ENCODE results near the gene LYPD6. TPM values are rescaled to one million over a fixed set of nuclear protein-coding genes. Genes with fewer than 3 reads are reported as not detected.
"Not testable (repeated sequence)": the region's sequence is repeated elsewhere in the genome, so short reads cannot be mapped to it uniquely, and the experiment has no call there.

The LYPD6 gene
- total RNA-seq, 2 experiments from 2014 or later, result not detected

DNA sequence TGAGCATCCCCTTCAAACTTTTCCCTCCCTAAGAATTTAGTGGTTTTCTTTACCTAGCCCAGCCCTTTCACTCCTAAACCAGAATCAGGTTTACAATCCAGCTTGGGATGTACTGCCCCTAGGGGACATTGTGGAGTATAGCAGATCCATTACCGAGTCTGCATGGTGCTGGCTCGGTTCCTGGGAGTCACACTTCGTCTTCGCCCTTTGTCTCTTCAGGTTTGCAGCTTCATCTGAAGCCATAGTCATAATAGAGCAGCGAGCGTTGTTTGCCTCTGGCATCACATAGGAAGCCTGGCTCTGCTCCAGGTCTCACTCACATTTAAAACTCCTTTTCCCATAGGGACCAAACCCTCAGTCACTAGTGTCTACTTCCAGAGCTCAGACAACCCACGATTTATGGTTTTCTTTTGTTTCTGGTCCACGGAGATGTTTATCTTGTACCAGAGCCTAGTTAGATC is 16.8 kb upstream of the LYPD6 start:
- BruUV-seq (replicated peaks), result no TSS peak

DNA sequence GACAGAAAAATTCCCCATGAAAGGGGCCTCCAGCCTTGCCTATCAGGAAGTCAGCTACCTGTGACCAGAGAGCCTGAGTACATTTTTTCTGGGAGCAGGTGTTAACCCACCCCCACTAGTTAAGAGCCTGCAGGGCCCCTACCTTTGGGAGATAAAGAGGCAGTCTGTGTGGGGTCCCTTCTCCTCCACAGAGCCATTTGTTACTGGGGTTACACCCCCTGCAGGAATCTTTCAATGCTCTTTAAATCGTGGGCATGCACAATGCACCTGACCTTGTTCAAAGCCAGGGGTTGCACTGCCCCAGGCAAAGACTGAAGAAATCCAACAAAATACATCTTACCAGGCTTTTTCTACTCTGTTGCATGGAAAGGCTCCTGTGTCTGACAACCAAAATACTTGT is 15.7 kb upstream of the LYPD6 start:
- POLR2A ChIA-PET, result no interaction called here
- no peaks in the 10 kb centered on the region for H4K20me1 ChIP-seq (ENCODE audit: insufficient read depth, low read length)
- no peaks in the 10 kb centered on the region for H3K9me3 ChIP-seq (ENCODE audit: low read length)

More for the DNA sequence above, 16.8 kb upstream of the LYPD6 start:
- Histone ChIP-seq H3K79me2 (ENCODE audit: insufficient read depth, low read depth, low read length) (no peaks in the 10 kb centered on the region), H3K27ac (ENCODE audit: low read depth, low read length, poor library complexity, severe bottlenecking) (no peak overlapping the region), H4K20me1 (ENCODE audit: insufficient read depth, low read length) (no peaks in the 10 kb centered on the region), H3K9me3 (ENCODE audit: low read length) (no peaks in the 10 kb centered on the region), H3K9me2 (ENCODE audit: insufficient read depth, low read length) (no peaks in the 10 kb centered on the region), H2AFZ (ENCODE audit: low read length) (no peak overlapping the region), H3K4me2 (ENCODE audit: low read length) (no peak overlapping the region), H3K36me3 (ENCODE audit: insufficient read depth, low read length) (no peaks in the 10 kb centered on the region), H3K4me1 (ENCODE audit: insufficient read depth, low read length, poor library complexity, severe bottlenecking) (no peaks in the 10 kb centered on the region), H3K4me3 (ENCODE audit: low read depth, low read length, poor library complexity, severe bottlenecking) (no peak overlapping the region)
- no peak for TF ChIP-seq EZH2phosphoT487 (IDR thresholded peaks at IDR 0.05; ENCODE audit: borderline replicate concordance, low read depth, low read length)
- TF ChIP-seq, protein P1, sequence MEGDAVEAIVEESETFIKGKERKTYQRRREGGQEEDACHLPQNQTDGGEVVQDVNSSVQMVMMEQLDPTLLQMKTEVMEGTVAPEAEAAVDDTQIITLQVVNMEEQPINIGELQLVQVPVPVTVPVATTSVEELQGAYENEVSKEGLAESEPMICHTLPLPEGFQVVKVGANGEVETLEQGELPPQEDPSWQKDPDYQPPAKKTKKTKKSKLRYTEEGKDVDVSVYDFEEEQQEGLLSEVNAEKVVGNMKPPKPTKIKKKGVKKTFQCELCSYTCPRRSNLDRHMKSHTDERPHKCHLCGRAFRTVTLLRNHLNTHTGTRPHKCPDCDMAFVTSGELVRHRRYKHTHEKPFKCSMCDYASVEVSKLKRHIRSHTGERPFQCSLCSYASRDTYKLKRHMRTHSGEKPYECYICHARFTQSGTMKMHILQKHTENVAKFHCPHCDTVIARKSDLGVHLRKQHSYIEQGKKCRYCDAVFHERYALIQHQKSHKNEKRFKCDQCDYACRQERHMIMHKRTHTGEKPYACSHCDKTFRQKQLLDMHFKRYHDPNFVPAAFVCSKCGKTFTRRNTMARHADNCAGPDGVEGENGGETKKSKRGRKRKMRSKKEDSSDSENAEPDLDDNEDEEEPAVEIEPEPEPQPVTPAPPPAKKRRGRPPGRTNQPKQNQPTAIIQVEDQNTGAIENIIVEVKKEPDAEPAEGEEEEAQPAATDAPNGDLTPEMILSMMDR (conservative IDR thresholded peaks at IDR 0.05; ENCODE audit: low read length), result peak; percentile 91
- intact Hi-C loops (cut with micrococcal nuclease; ENCODE audit: unreplicated experiment), result loop anchor here (1.0 to 2.0 kb wide), 3 partner anchors 225 to 296 kb away; no protein-coding TSS in a partner anchor
- CTCF ChIA-PET (ENCODE audit: unreplicated experiment), result no interaction called here
- DNase-seq (ENCODE audit: low spot score), result peak; percentile 60
- POLR2A ChIA-PET, result interaction anchor here (0.5 kb wide), 1 partner anchor 210 kb away, joined by 5 read pairs; no protein-coding TSS in a partner anchor

DNA sequence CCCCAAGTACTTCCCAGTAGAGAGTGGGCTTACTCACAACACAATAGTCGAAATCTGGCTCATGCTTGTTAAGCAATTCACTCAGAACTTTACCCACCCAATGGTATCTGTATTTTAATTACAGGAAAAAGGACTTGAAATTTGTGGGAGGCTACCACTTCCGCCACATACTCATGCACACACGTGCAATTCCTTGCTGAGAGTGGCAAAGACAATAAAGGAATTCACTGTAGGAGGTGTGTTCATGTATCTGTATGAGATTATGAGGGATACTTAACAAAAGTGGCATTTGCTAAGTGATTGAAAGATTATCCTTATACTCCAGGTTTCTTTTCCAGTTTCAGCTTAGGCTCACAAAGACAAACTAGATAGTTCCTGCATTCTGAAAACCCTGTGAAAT is 14.9 kb upstream of the LYPD6 start:
- Histone ChIP-seq H3K79me2 (ENCODE audit: insufficient read depth, low read depth, low read length) (no peaks in the 10 kb centered on the region), H3K27ac (ENCODE audit: low read depth, low read length, poor library complexity, severe bottlenecking) (no peak overlapping the region), H4K20me1 (ENCODE audit: insufficient read depth, low read length) (no peaks in the 10 kb centered on the region), H2AFZ (ENCODE audit: low read length) (no peak overlapping the region), H3K9me3 (ENCODE audit: low read length) (no peaks in the 10 kb centered on the region), H3K4me3 (ENCODE audit: low read depth, low read length, poor library complexity, severe bottlenecking) (no peak overlapping the region), H3K9me2 (ENCODE audit: insufficient read depth, low read length) (no peaks in the 10 kb centered on the region), H3K4me1 (ENCODE audit: insufficient read depth, low read length, poor library complexity, severe bottlenecking) (no peaks in the 10 kb centered on the region), H3K4me2 (ENCODE audit: low read length) (no peak overlapping the region), H3K36me3 (ENCODE audit: insufficient read depth, low read length) (no peaks in the 10 kb centered on the region)
- no peak for DNase-seq (ENCODE audit: low spot score)
- ChIA-PET CTCF (ENCODE audit: unreplicated experiment) (no interaction called here), POLR2A (no interaction called here)
- no TSS peak for BruUV-seq (replicated peaks)
- TF ChIP-seq EZH2phosphoT487 (IDR thresholded peaks at IDR 0.05; ENCODE audit: borderline replicate concordance, low read depth, low read length), result no peak
- TF ChIP-seq, protein P1 (conservative IDR thresholded peaks at IDR 0.05; ENCODE audit: low read length), result no peak
- intact Hi-C loops (cut with micrococcal nuclease; ENCODE audit: unreplicated experiment), result no loop called here

More for the DNA sequence above, 15.7 kb upstream of the LYPD6 start:
- Histone ChIP-seq H3K36me3 (ENCODE audit: insufficient read depth, low read length) (no peaks in the 10 kb centered on the region), H2AFZ (ENCODE audit: low read length) (no peak overlapping the region), H3K4me2 (ENCODE audit: low read length) (no peak overlapping the region), H3K4me3 (ENCODE audit: low read depth, low read length, poor library complexity, severe bottlenecking) (no peak overlapping the region), H3K27ac (ENCODE audit: low read depth, low read length, poor library complexity, severe bottlenecking) (no peak overlapping the region), H3K4me1 (ENCODE audit: insufficient read depth, low read length, poor library complexity, severe bottlenecking) (no peaks in the 10 kb centered on the region), H3K9me2 (ENCODE audit: insufficient read depth, low read length) (no peaks in the 10 kb centered on the region), H3K79me2 (ENCODE audit: insufficient read depth, low read depth, low read length) (no peaks in the 10 kb centered on the region)
- TF ChIP-seq EZH2phosphoT487 (IDR thresholded peaks at IDR 0.05; ENCODE audit: borderline replicate concordance, low read depth, low read length), result no peak
- TF ChIP-seq, protein P1 (conservative IDR thresholded peaks at IDR 0.05; ENCODE audit: low read length), result no peak
- intact Hi-C loops (cut with micrococcal nuclease; ENCODE audit: unreplicated experiment), result no loop called here
- BruUV-seq (replicated peaks), result no TSS peak
- CTCF ChIA-PET (ENCODE audit: unreplicated experiment), result no interaction called here
- DNase-seq (ENCODE audit: low spot score), result no peak

DNA sequence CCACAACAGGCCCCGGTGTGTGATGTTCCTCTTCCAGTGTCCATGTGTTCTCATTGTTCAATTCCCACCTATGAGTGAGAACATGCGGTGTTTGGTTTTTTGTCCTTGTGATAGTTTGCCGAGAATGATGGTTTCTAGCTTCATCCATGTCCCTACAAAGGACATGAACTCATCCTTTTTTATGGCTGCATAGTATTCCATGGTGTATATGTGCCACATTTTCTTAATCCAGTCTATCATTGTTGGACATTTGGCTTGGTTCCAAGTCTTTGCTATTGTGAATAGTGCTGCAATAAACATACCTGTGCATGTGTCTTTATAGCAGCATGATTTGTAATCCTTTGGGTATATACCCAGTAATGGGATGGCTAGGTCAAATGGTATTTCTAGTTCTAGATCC is 11.8 kb upstream of the LYPD6 start:
- H3K27ac ChIP-seq (ENCODE audit: low read depth, low read length, poor library complexity, severe bottlenecking); H4K20me1 ChIP-seq (ENCODE audit: insufficient read depth, low read length); H3K4me1 ChIP-seq (ENCODE audit: insufficient read depth, low read length, poor library complexity, severe bottlenecking); POLR2A ChIA-PET; DNase-seq (ENCODE audit: low spot score); H3K36me3 ChIP-seq (ENCODE audit: insufficient read depth, low read length); CTCF ChIA-PET (ENCODE audit: unreplicated experiment); H3K4me3 ChIP-seq (ENCODE audit: low read depth, low read length, poor library complexity, severe bottlenecking); H3K79me2 ChIP-seq (ENCODE audit: insufficient read depth, low read depth, low read length); H2AFZ ChIP-seq (ENCODE audit: low read length); intact Hi-C loops (cut with micrococcal nuclease; ENCODE audit: unreplicated experiment); H3K9me2 ChIP-seq (ENCODE audit: insufficient read depth, low read length); H3K4me2 ChIP-seq (ENCODE audit: low read length); BruUV-seq (replicated peaks); H3K9me3 ChIP-seq (ENCODE audit: low read length): not testable (repeated sequence)

Data from OCI-LY7 (cell line).